NCI-H446 treated with DMSO at 0.1 percent for 48 hours (cell line): ENCODE measurements around the gene POGZ.

ENCODE experiments used
- DNase-seq: peaks from one replicate; lab custom pipeline; 2025; lab: John Stamatoyannopoulos, UW

POGZ gene

DNA sequence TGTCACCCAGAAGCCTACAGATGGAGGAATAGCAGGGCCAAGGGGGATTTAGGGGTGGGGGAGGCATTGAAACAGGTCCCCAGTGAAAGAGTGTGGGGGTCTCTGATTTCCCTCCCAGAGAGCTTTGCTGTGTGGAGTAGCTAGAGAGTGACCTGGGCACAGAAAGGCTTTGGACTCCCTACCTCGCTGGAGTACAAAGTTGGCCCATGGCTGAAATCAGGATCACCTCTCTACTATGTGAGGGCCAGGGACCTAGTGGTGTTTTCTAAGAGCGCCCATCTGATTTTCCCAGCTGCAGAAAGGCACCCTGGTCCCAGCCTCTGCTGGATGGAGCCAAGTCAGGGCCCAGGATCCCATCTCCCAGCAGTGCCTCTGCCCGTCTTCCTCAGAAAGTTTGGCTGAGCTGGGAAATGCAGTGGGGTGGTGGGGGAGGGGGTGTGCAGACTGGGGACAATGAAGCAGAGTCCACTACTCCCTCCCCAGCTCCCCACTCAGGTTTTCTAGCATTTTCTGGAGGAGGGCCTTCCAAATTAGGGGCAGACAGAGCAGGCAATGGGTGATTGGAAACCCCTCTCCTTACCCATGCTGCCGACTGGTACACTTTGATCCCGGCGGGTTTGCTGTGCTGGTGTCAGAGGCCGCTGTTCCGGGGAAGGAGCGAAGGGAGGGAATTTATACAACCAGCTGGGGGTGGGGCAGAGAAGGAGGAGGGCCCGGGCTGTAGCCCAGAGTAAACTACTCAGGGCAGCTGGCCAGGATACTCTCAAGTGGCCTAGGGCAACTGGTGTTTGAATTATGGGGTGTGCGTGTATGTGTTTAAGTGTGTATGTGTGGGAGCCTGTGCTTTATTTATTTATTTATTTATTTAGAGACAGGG, 87.0 kb downstream of the POGZ start, which contains the start of gene SELENBP1:
Gene SELENBP1 (minus strand): TSS at position 648 of the 877 bp plus-strand sequence. CDS start 64 bp downstream, at position 584.
- DNase-seq: peak; percentile 34

GRCh38 chr1:151371370-151372057, 87.8 kb downstream of the POGZ start:
- DNase-seq: peak; percentile 47

DNA sequence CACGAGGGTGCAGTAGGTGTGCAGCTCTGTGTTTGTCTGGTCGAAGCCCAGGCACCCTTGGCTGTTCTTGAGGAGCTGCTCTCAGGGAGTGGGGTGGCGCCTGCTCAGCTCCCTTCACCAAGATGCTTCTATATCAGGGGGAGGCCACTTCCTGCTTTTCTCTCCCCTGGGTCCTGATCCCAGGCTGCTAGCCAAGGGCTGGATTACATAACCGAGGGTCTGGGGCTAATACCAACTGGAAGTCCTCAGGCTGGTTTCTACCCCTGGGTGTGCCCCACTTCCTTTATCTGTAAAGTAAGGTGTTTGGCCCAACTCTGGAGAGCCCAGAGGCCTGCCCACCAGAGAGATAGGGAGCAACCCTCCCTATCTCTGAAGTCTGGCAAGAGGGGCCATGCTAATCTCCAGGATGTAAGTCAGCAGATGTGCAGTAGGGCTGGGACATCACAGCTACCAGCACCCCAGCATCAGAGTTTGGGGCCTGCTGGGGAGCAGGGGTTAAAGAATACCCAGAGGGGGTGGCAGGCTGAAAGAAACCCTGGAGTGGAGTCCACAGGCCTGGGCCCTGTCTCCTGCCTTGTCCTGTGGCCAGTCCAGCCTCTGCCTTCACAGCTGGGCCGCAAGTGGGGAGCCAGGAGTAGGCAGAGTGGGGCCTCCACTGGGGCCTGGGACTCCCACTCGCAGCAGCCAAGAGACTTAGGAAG, 88.9 kb downstream of the POGZ start:
- DNase-seq: no peak

GRCh38 chr1:151369621-151370048, 89.7 kb downstream of the POGZ start:
- DNase-seq: no peak

DNA sequence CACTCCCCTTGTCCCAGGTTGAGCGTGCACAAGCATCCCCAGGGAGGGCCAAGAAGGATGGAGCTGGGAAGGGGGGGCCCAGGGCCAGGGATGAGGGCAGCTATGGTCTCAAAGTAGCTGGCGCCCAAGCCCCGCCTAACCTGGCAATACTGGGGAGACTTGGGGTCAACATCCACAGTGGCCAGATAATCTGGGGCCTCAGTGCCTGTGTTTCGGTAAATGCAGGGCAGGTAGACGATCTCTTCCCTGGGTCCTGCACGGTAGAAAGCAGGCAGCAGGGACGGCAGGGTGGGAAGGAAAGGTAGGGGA, 90.0 kb downstream of the POGZ start:
- no peak for DNase-seq

DNA sequence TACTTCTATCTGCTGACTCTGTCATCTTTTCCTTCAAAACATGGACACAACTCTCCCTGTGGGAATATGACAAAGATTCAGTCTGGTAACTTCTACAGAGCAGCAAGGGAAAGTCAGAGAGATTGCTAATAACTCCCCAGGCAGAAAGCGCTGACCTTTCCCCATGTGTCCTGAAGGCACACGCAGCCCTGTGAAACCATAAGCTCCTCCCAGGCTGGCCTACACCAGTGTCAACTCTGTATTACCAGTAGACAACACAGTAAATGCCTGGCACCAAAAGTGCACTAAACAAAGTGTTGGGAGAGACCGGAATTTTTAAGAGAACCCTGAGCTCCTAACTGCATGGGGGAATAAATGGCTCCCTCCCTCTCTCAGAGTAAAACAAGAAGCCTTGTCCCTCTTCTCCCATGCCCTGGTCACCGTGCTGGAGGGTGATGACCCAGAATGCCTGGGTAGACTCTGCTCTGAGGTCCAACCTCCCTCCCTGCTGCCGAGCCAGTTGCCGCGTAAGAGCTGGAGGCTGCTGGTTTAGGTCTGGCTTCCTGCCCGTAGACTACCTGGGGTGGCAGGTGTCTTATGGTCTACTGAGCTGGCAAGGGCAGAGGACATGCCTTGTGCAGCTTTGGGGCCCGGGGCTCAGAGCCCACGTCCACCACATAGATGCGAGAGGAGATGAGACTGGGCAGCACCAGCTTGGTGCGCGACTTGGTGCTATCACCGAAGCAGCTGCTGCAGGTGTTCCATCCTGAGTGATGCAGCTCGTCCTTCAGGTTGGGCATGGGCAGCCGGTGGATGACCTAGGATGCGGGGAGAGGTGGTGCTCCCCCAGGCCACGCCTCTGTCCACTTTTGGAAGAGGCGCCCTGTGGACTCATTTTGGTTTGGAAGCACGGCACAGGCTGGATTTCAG, 90.6 kb downstream of the POGZ start:
- DNase-seq: no peak

DNA sequence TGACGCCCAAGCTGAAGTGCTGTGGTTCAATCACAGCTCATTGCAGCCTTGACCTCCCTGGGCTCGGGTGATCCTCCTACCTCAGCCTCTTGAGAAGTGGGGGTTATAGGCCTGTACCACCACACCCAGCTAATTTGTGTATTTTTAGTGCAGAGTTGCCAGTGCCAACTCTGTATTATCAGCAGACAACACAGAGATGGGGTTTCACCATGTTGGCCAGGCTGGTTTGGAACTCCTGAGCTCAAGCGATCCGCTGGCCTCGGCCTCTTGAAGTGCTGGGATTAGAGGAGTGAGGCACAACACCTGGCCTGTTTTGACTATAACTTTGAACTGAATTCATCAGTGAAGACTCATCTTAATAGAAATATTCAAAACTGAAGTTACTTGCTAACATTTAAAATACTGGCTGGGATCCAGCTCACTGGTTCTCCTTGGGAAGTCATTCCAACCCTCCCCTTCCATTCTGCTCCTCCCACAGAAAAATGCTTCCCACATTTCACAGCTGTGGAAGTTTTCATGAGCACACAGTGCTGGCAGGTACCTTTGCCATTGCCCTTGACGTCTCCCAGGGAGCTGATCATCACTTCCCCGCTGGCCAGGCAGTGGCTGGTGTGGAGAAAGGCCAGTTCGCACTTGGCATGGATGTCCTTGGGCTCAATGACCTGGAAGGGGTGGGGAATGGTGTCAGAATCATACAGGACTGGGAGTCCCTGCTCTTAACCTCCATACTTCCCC, 91.5 kb downstream of the POGZ start:
- no peak for DNase-seq

DNA sequence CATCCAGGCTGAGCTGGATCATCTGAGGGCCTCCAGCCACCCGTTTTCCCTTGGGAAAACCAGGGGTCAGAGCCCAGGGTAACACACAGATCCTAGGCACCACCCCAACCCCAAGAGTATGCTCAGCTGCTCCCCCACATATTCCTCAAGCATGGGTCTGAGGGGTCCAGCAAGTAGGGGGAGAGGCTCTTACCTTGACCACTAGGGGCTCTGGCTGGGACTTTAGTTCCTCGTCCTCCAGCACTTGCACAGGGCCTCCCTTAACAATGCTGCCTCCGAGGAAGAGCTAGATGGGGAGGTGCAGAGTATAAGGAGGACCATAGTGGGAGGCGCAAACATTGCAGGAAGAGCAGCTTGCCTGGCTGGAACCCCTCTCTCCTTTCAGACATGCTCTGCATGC, 94.3 kb downstream of the POGZ start:
- no peak for DNase-seq

GRCh38 chr1:151362308-151363155, 96.8 kb downstream of the POGZ start:
- no peak for DNase-seq

DNA sequence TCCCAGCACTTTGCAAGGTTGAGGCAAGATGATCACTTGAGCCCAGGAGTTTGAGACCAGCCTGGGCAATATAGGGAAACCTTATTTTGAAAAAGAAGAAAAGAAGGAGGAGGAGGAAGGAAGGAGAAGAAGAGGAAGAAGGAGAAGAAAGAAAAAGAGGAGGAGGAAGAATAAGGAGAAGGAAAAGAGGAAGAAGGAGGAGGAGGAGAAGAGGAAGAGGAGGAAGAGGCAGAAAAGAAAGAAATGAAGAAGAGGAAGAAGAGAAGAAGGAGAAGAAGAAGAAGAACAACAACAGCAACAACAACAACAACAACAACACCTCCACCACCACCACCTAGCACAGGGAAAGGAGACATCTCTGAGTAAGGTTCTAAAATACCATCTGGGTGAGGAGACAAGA, 97.4 kb downstream of the POGZ start:
- no peak for DNase-seq

DNA sequence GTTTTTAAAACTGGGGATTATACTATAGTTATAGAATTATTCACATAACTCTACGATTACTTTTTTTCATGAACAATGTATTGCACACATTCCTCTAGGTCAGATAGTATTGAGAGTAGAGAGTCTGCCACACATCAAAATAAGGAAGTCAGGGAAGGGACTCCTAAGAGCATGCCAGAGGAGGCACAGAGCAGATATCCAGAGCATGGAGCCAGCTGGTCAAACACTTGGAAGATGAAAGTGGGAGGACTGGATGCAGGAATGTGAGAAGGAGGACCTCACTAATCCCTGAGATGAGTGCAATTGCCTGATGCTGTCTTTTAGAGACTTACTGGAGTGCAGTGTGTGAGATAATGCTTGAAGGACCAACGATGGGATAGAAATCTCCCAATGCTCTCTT, 102.6 kb downstream of the POGZ start:
- DNase-seq: no peak
